ENCODE results near the gene PDP2.

Gene PDP2

DNA sequence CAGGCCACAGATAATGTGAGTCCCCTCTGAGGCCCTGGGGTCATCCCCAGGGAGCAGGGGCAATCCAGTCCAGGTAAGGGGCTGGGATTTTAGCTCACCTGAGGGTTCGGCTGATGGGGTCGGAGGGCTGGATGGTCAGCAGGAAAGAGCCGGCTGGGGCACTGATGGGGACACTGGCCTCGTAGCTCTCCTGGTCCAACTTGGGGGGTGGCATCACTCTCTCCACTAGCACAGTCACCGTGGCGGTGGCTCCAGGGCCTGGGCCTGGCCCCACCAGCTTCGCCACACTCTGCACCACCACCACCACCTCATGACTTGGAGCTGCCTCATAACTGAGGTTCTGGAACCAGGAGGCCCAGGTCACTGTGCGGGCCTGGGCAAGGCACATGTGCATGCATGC lies 31.5 kb downstream of the PDP2 start:
- H3F3A ChIP-seq (ENCODE audit: low read depth) = no peaks in the 10 kb centered on the region
- no peak overlapping the region for H3K4me3 ChIP-seq (ENCODE audit: low read length, poor library complexity, severe bottlenecking)
- no peak for TF ChIP-seq EZH2phosphoT487 (IDR thresholded peaks at IDR 0.05; ENCODE audit: borderline replicate concordance)
- TF ChIP-seq, protein P1, sequence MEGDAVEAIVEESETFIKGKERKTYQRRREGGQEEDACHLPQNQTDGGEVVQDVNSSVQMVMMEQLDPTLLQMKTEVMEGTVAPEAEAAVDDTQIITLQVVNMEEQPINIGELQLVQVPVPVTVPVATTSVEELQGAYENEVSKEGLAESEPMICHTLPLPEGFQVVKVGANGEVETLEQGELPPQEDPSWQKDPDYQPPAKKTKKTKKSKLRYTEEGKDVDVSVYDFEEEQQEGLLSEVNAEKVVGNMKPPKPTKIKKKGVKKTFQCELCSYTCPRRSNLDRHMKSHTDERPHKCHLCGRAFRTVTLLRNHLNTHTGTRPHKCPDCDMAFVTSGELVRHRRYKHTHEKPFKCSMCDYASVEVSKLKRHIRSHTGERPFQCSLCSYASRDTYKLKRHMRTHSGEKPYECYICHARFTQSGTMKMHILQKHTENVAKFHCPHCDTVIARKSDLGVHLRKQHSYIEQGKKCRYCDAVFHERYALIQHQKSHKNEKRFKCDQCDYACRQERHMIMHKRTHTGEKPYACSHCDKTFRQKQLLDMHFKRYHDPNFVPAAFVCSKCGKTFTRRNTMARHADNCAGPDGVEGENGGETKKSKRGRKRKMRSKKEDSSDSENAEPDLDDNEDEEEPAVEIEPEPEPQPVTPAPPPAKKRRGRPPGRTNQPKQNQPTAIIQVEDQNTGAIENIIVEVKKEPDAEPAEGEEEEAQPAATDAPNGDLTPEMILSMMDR (conservative IDR thresholded peaks at IDR 0.05; ENCODE audit: low read length) = no peak
- H2AFZ ChIP-seq (ENCODE audit: low read length) = no peak overlapping the region
- no peaks in the 10 kb centered on the region for H3K9me2 ChIP-seq (replicated peaks; ENCODE audit: low read depth, low read length)
- no peak overlapping the region for H3K4me2 ChIP-seq (ENCODE audit: low read depth, low read length, poor library complexity, severe bottlenecking)
- H3K79me2 ChIP-seq (ENCODE audit: insufficient read depth, low read length) = no peaks in the 10 kb centered on the region
- H3K9ac ChIP-seq (ENCODE audit: low read depth, low read length, poor library complexity, severe bottlenecking) = no peak overlapping the region
- H3K4me1 ChIP-seq (ENCODE audit: insufficient read depth, low read length, poor library complexity, severe bottlenecking) = no peaks in the 10 kb centered on the region
- H3K27me3 ChIP-seq (ENCODE audit: insufficient read depth, low read length, poor library complexity, severe bottlenecking) = no peaks in the 10 kb centered on the region
- no peaks in the 10 kb centered on the region for H4K20me1 ChIP-seq (ENCODE audit: insufficient read depth, low read length, poor library complexity, severe bottlenecking)
- no peaks in the 10 kb centered on the region for H3K36me3 ChIP-seq (ENCODE audit: insufficient read depth, low read length)
- H3K9me3 ChIP-seq (ENCODE audit: insufficient read depth, low read depth, low read length) = no peaks in the 10 kb centered on the region

DNA sequence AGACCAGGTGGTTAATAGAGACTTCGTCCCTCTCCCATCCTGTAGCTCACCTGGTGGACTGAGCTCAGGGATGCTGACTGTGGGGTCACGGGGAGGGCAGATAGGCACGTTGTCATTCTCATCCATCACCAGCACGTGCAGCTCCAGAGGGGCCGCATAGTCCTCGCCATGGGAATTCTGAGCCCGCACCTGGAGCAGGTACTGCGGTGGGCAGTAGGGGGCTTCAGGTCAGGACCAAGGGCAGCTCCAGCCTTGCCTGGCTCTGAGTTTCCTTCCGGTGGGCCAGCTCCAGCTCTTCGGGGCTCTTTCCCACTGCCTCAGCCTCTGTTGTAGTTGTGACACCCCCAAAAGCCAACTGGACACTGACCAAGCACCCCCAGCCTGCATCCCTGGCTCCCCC lies 32.8 kb downstream of the PDP2 start:
- no peaks in the 10 kb centered on the region for H3K36me3 ChIP-seq (ENCODE audit: insufficient read depth, low read length)
- H3K27me3 ChIP-seq (ENCODE audit: insufficient read depth, low read length, poor library complexity, severe bottlenecking) = no peaks in the 10 kb centered on the region
- no peaks in the 10 kb centered on the region for H3K79me2 ChIP-seq (ENCODE audit: insufficient read depth, low read length)
- no peaks in the 10 kb centered on the region for H3K9me2 ChIP-seq (replicated peaks; ENCODE audit: low read depth, low read length)
- no peaks in the 10 kb centered on the region for H3K9me3 ChIP-seq (ENCODE audit: insufficient read depth, low read depth, low read length)
- H3K9ac ChIP-seq (ENCODE audit: low read depth, low read length, poor library complexity, severe bottlenecking) = no peak overlapping the region
- no peaks in the 10 kb centered on the region for H3K4me1 ChIP-seq (ENCODE audit: insufficient read depth, low read length, poor library complexity, severe bottlenecking)
- H3K4me2 ChIP-seq (ENCODE audit: low read depth, low read length, poor library complexity, severe bottlenecking) = no peak overlapping the region
- H3F3A ChIP-seq (ENCODE audit: low read depth) = no peaks in the 10 kb centered on the region
- no peak overlapping the region for H2AFZ ChIP-seq (ENCODE audit: low read length)
- TF ChIP-seq, protein P1 (conservative IDR thresholded peaks at IDR 0.05; ENCODE audit: low read length) = no peak
- no peak for TF ChIP-seq EZH2phosphoT487 (IDR thresholded peaks at IDR 0.05; ENCODE audit: borderline replicate concordance)
- H3K4me3 ChIP-seq (ENCODE audit: low read length, poor library complexity, severe bottlenecking) = no peak overlapping the region
- no peaks in the 10 kb centered on the region for H4K20me1 ChIP-seq (ENCODE audit: insufficient read depth, low read length, poor library complexity, severe bottlenecking)

DNA sequence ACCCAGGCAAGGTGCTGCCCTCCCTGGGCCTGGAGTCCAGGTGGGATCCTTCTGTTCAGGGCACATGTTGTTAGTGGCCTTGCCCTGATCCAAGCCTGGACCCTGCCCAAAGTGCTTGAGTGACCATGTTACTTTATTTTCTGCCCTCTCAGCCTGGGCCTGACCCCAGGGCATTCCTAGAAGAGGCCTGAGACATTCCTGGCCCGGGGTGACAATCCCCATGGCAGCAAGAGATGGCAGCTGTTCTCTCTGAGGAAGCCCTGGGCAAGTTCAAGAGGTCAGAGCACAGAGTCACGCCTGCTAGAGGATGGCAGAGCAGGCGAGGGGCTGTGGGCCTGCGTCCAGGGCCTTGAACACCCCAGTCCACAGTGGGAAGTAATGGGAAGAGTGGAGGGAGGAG lies 33.4 kb downstream of the PDP2 start:
- no peaks in the 10 kb centered on the region for H3K27me3 ChIP-seq (ENCODE audit: insufficient read depth, low read length, poor library complexity, severe bottlenecking)
- H3K4me1 ChIP-seq (ENCODE audit: insufficient read depth, low read length, poor library complexity, severe bottlenecking) = no peaks in the 10 kb centered on the region
- no peaks in the 10 kb centered on the region for H4K20me1 ChIP-seq (ENCODE audit: insufficient read depth, low read length, poor library complexity, severe bottlenecking)
- no peak overlapping the region for H3K9ac ChIP-seq (ENCODE audit: low read depth, low read length, poor library complexity, severe bottlenecking)
- no peak overlapping the region for H2AFZ ChIP-seq (ENCODE audit: low read length)
- H3K36me3 ChIP-seq (ENCODE audit: insufficient read depth, low read length) = no peaks in the 10 kb centered on the region
- H3F3A ChIP-seq (ENCODE audit: low read depth) = no peaks in the 10 kb centered on the region
- H3K4me2 ChIP-seq (ENCODE audit: low read depth, low read length, poor library complexity, severe bottlenecking) = no peak overlapping the region
- TF ChIP-seq EZH2phosphoT487 (IDR thresholded peaks at IDR 0.05; ENCODE audit: borderline replicate concordance) = no peak
- TF ChIP-seq, protein P1 (conservative IDR thresholded peaks at IDR 0.05; ENCODE audit: low read length) = no peak
- no peaks in the 10 kb centered on the region for H3K79me2 ChIP-seq (ENCODE audit: insufficient read depth, low read length)
- no peaks in the 10 kb centered on the region for H3K9me2 ChIP-seq (replicated peaks; ENCODE audit: low read depth, low read length)
- no peak overlapping the region for H3K4me3 ChIP-seq (ENCODE audit: low read length, poor library complexity, severe bottlenecking)
- H3K9me3 ChIP-seq (ENCODE audit: insufficient read depth, low read depth, low read length) = no peaks in the 10 kb centered on the region

All from Loucy (cell line).